Posterior cingulate gyrus (tissue), 11 donors: Measurements from ENCODE around the gene KIRREL3.
A peak's percentile ranks its signal among the peaks of the same experiment; 100 is the strongest.

ENCODE experiments used
- DNase-seq, 10 donors: peaks; one replicate each; pipeline versions ENCODE4 v3.0.0 to v3.0.0-alpha.2; 2020 to 2021; ENCODE audit warnings: mixed read lengths in 3 of 10
- intact Hi-C: fragments of 100-400 bp; cut with DNase I; formaldehyde crosslinking; loops from one replicate; pipeline ENCODE4 v1.15.1; 2023

KIRREL3 gene

GRCh38 chr11:126423743-126424142 lies 576.8 kb downstream of the KIRREL3 start:
- DNase-seq, result no peak
- intact Hi-C loops, result no loop called here

GRCh38 chr11:126423154-126423553 lies 577.4 kb downstream of the KIRREL3 start:
- DNase-seq, result no peak
- intact Hi-C loops, result no loop called here

GRCh38 chr11:126422446-126422845 lies 578.1 kb downstream of the KIRREL3 start:
- intact Hi-C loops, result no loop called here
- no peak for DNase-seq

GRCh38 chr11:126421271-126421671 lies 579.3 kb downstream of the KIRREL3 start:
- DNase-seq, result peak in 1 of 10 donors; percentile 72
- intact Hi-C loops, result no loop called here

GRCh38 chr11:126420698-126421256 lies 579.8 kb downstream of the KIRREL3 start:
- intact Hi-C loops, result no loop called here
- DNase-seq, result no peak

- peak in 1 of 10 donors; percentile 70 for DNase-seq
- intact Hi-C loops, result loop anchor here (5.0 kb wide), 2 partner anchors 63 to 118 kb away; partner anchors contain the start of genes DCPS and ST3GAL4
These were observed 580.5 kb downstream of the KIRREL3 start for GRCh38 chr11:126419801-126420697.

- intact Hi-C loops, result loop anchor here (5.0 kb wide), 2 partner anchors 62 to 117 kb away; partner anchors contain the start of genes DCPS and ST3GAL4
- DNase-seq, result no peak
These were observed 581.7 kb downstream of the KIRREL3 start for GRCh38 chr11:126418887-126419286.

- peak in 1 of 10 donors; percentile 63 for DNase-seq
- intact Hi-C loops, result loop anchor here (5.0 kb wide), 2 partner anchors 60 to 115 kb away; partner anchors contain the start of genes DCPS and ST3GAL4
These were observed 583.3 kb downstream of the KIRREL3 start for GRCh38 chr11:126417091-126417862.

GRCh38 chr11:126416542-126417090 lies 584.0 kb downstream of the KIRREL3 start:
- DNase-seq, result peak; percentile 81 to 97 (median 91)
- intact Hi-C loops, result loop anchor here (5.0 kb wide), 2 partner anchors 59 to 114 kb away; partner anchors contain the start of genes DCPS and ST3GAL4

- DNase-seq, result peak in 7 of 10 donors; percentile 44 to 93 (median 65)
- intact Hi-C loops, result loop anchor here (5.0 kb wide), 2 partner anchors 59 to 114 kb away; partner anchors contain the start of genes DCPS and ST3GAL4
These were observed 584.7 kb downstream of the KIRREL3 start for GRCh38 chr11:126415669-126416420.

GRCh38 chr11:126415128-126415527 lies 585.4 kb downstream of the KIRREL3 start:
- intact Hi-C loops, result loop anchor here (5.0 kb wide), 2 partner anchors 58 to 113 kb away; partner anchors contain the start of genes DCPS and ST3GAL4

GRCh38 chr11:126414615-126415014 lies 586.0 kb downstream of the KIRREL3 start:
- intact Hi-C loops, result loop anchor here (5.0 kb wide), 2 partner anchors 57 to 112 kb away; partner anchors contain the start of genes DCPS and ST3GAL4
- peak in 5 of 10 donors; percentile 29 to 90 (median 69) for DNase-seq

More at GRCh38 chr11:126415128-126415527, 585.4 kb downstream of the KIRREL3 start:
- DNase-seq, result peak in 9 of 10 donors; percentile 54 to 96 (median 81)

- intact Hi-C loops, result no loop called here
These were observed 586.6 kb downstream of the KIRREL3 start for GRCh38 chr11:126413843-126414405.

GRCh38 chr11:126413426-126413825 lies 587.1 kb downstream of the KIRREL3 start:
- DNase-seq, result peak in 3 of 10 donors; percentile 56 to 83 (median 66)
- intact Hi-C loops, result no loop called here

More at GRCh38 chr11:126413843-126414405, 586.6 kb downstream of the KIRREL3 start:
- peak in 3 of 10 donors; percentile 37 to 66 (median 65) for DNase-seq

- intact Hi-C loops, result no loop called here
These were observed 588.6 kb downstream of the KIRREL3 start for GRCh38 chr11:126411971-126412381.

GRCh38 chr11:126410649-126411048 lies 589.9 kb downstream of the KIRREL3 start:
- DNase-seq, result peak in 3 of 10 donors; percentile 69 to 79 (median 74)
- intact Hi-C loops, result no loop called here

More at GRCh38 chr11:126411971-126412381, 588.6 kb downstream of the KIRREL3 start:
- peak in 3 of 10 donors; percentile 12 to 57 (median 14) for DNase-seq

GRCh38 chr11:126409620-126409985 lies 591.0 kb downstream of the KIRREL3 start:
- intact Hi-C loops, result no loop called here
- peak in 2 of 10 donors; percentile 4 to 33 for DNase-seq

GRCh38 chr11:126408901-126409619 lies 591.5 kb downstream of the KIRREL3 start:
- DNase-seq, result peak in 2 of 10 donors; percentile 28 to 29
- intact Hi-C loops, result no loop called here
